Measurements from ENCODE around the gene TRPC3. TPM values are rescaled to one million over a fixed set of nuclear protein-coding genes. Genes with fewer than 3 reads are reported as not detected.

The TRPC3 gene
- total RNA-seq, 1 donor from 2014 or later: 1.1 TPM

DNA sequence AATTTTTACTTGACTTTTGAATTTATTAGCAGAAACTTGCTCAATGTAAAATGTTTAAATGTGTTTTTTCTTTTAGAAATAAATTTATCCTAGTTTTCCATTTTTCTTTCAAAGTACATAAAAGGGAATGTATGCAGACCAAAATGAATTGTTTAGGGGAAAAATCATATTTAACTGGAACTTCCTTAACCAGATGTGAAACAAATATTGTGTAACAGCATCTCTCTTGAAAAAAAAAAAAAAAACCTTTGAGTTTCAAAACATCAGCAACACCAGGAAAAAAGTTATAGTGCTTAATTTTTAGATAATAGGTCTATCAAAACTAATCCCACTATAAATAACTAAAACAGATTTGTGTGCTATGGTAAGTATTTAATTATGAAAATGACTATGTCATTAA lies 113.7 kb downstream of the TRPC3 start:
- TF ChIP-seq, protein P1, sequence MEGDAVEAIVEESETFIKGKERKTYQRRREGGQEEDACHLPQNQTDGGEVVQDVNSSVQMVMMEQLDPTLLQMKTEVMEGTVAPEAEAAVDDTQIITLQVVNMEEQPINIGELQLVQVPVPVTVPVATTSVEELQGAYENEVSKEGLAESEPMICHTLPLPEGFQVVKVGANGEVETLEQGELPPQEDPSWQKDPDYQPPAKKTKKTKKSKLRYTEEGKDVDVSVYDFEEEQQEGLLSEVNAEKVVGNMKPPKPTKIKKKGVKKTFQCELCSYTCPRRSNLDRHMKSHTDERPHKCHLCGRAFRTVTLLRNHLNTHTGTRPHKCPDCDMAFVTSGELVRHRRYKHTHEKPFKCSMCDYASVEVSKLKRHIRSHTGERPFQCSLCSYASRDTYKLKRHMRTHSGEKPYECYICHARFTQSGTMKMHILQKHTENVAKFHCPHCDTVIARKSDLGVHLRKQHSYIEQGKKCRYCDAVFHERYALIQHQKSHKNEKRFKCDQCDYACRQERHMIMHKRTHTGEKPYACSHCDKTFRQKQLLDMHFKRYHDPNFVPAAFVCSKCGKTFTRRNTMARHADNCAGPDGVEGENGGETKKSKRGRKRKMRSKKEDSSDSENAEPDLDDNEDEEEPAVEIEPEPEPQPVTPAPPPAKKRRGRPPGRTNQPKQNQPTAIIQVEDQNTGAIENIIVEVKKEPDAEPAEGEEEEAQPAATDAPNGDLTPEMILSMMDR (IDR thresholded peaks at IDR 0.05): no peak
- Histone ChIP-seq H3K4me3 (no peak overlapping the region), H3K27me3 (no peaks in the 10 kb centered on the region), H3K27ac (no peak overlapping the region), H3K36me3 (peaks cover 19 to 63% of the 10 kb centered on the region in 2 donors), H3K4me1 (no peaks in the 10 kb centered on the region), H3K9me3 (no peaks in the 10 kb centered on the region)
- intact Hi-C loops (cut with DNase I): no loop called here
- no peak for DNase-seq (ENCODE audit: low spot score in 2 of 2)

DNA sequence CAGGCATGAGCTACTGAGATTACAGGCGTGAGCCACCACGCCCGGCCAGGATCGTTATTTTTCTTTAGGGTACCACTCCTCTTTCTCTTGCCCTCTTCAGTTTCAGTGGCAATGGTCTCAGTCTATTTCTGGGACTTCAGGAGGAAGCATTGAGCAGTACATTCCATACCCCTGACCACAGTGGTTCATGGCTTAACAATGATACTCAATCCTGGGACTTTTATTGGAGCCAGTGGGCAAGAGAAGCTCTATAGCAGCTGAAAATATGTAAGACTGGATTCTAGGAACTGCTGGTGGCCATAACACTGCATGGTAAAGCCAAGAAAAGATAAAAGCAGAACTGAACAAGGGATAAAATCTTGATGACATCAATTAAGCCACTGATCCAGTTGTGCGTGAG lies 122.3 kb downstream of the TRPC3 start:
- no peak overlapping the region for H3K27ac ChIP-seq
- peaks cover 6 to 70% of the 10 kb centered on the region in 2 donors for H3K36me3 ChIP-seq
- no peak for DNase-seq (ENCODE audit: low spot score in 2 of 2)
- H3K4me3 ChIP-seq: no peak overlapping the region
- no peaks in the 10 kb centered on the region for H3K4me1 ChIP-seq
- TF ChIP-seq, protein P1 (IDR thresholded peaks at IDR 0.05): no peak
- H3K27me3 ChIP-seq: no peaks in the 10 kb centered on the region
- intact Hi-C loops (cut with DNase I): no loop called here
- no peaks in the 10 kb centered on the region for H3K9me3 ChIP-seq

Other genes starting within 250 kb of the TRPC3 start
- gene SMIM43, start 186.9 kb downstream of the TRPC3 start, total RNA-seq: not detected
- gene EXOSC9, start 150.7 kb downstream of the TRPC3 start, total RNA-seq: 11.9 TPM
- not detected for gene CCNA2, start 128.2 kb downstream of the TRPC3 start, total RNA-seq
- gene BBS7, start 81.6 kb downstream of the TRPC3 start, total RNA-seq: 5.6 TPM
- 188 TPM for gene BLTP1, start 200.3 kb upstream of the TRPC3 start, total RNA-seq